Endothelial cell of umbilical vein (primary cell): ENCODE results near the gene AMZ1. TPM values are rescaled to one million over a fixed set of nuclear protein-coding genes. Genes with fewer than 3 reads are reported as not detected.

Experiments
- BruUV-seq: library from RNA; stranded (reverse); fragments of 400-500 nt; replicated peaks from 2 replicates; lab custom pipeline; 2021; lab: Mats Ljungman, UMichigan
- CTCF ChIA-PET: fragments of 300-600, 350-600 bp; sonication (Branson Sonifier 250); formaldehyde crosslinking; loops from one replicate; lab custom pipeline; 2021; ENCODE audit warnings: antibody characterized with exemption, inconsistent platforms; lab: Charles Lee
- POLR2A ChIA-PET: fragments of 300-600, 350-600 bp; sonication (Branson Sonifier 250); formaldehyde crosslinking; loops from one replicate; lab custom pipeline; 2021; ENCODE audit warnings: antibody characterized with exemption, inconsistent platforms; lab: Charles Lee
- DNase-seq: peaks from one replicate; pipeline ENCODE4 v3.0.0-alpha.2; 2011; ENCODE audit warnings: low read depth, low spot score
- FAIRE-seq: peaks from 2 replicates; lab custom pipeline; 2011; peaks lifted over from hg19 to GRCh38; lab: Jason Lieb, UNC
- H2AFZ ChIP-seq: 2 replicates; pipeline ENCODE4 v1.6.0; 2012; ENCODE audit warnings: low read depth, low read length, control low read depth, inconsistent platforms
- H3K27ac ChIP-seq: 2 replicates; pipeline ENCODE4 v1.5.1; 2011; ENCODE audit warnings: low read depth, mild to moderate bottlenecking, control low read depth, low read length, moderate library complexity; ENCODE audit not compliant: insufficient read depth
- H3K27me3 ChIP-seq, 2 experiments: 2 replicates each; pipeline versions ENCODE4 v1.6.0 to v1.6.1; 2011; ENCODE audit warnings: low read length in 2 of 2, mixed read lengths in 1 of 2; ENCODE audit not compliant: control insufficient read depth in 2 of 2, insufficient read depth in 2 of 2
- H3K36me3 ChIP-seq, 2 experiments: 2 replicates in 1 of 2; 3 replicates in 1 of 2; pipeline ENCODE4 v1.5.1; 2011; ENCODE audit warnings: low read length in 2 of 2, mild to moderate bottlenecking in 1 of 2, moderate library complexity in 1 of 2; ENCODE audit not compliant: control insufficient read depth in 2 of 2, insufficient read depth in 2 of 2; ENCODE audit errors: extremely low read depth in 1 of 2
- H3K4me1 ChIP-seq: 3 replicates; pipeline ENCODE4 v1.5.1; 2011; ENCODE audit warnings: mild to moderate bottlenecking, low read length; ENCODE audit not compliant: control insufficient read depth, insufficient read depth; ENCODE audit errors: extremely low read depth
- H3K4me2 ChIP-seq: 2 replicates; pipeline ENCODE4 v1.6.1; 2011; ENCODE audit warnings: low read length, control low read depth, mixed read lengths; ENCODE audit not compliant: insufficient read depth
- H3K4me3 ChIP-seq, 3 experiments: fragments of 200-600 bp in 1 of 3; sonication (generic), shearing (Covaris generic) in 1 of 3; replicated peaks in 1 of 3; 2 replicates each; pipeline ENCODE4 v1.5.1; 2011 to 2016; ENCODE audit warnings: control low read depth in 3 of 3, low read length in 3 of 3, mild to moderate bottlenecking in 2 of 3, inconsistent platforms in 1 of 3, low read depth in 1 of 3, moderate library complexity in 1 of 3; ENCODE audit not compliant: insufficient read depth in 1 of 3
- H3K79me2 ChIP-seq: 2 replicates; pipeline ENCODE4 v1.6.0; 2012; ENCODE audit warnings: low read length, inconsistent platforms; ENCODE audit not compliant: control insufficient read depth, insufficient read depth
- H3K9ac ChIP-seq: replicated peaks from 2 replicates; pipeline ENCODE3; 2011; ENCODE audit warnings: low read length, control low read depth; ENCODE audit not compliant: insufficient read depth; ENCODE audit errors: extremely low read depth
- H3K9me1 ChIP-seq: replicated peaks from 3 replicates; pipeline ENCODE4 v1.6.0; 2011; ENCODE audit warnings: mild to moderate bottlenecking, low read length; ENCODE audit not compliant: control insufficient read depth, insufficient read depth; ENCODE audit errors: extremely low read depth
- H3K9me3 ChIP-seq: replicated peaks from 2 replicates; pipeline ENCODE4 v1.5.1; 2012; ENCODE audit warnings: low read length, inconsistent platforms; ENCODE audit not compliant: control insufficient read depth, insufficient read depth
- H4K20me1 ChIP-seq: replicated peaks from 2 replicates; pipeline ENCODE3; 2011; ENCODE audit warnings: mild to moderate bottlenecking, low read length; ENCODE audit not compliant: control insufficient read depth, insufficient read depth; ENCODE audit errors: extremely low read depth
- EZH2 ChIP-seq: IDR thresholded peaks from 2 replicates; pipeline ENCODE4 v1.6.1; 2012; ENCODE audit warnings: borderline replicate concordance, low read depth, mild to moderate bottlenecking, moderate library complexity, low read length, inconsistent platforms; ENCODE audit not compliant: severe bottlenecking
- FOS ChIP-seq: IDR thresholded peaks from 2 replicates; pipeline ENCODE4 v1.6.1; 2011; ENCODE audit warnings: mild to moderate bottlenecking, low read length, moderate library complexity, borderline replicate concordance; ENCODE audit not compliant: insufficient read depth
- MYC ChIP-seq: IDR thresholded peaks from one replicate; pipeline ENCODE4 v1.6.1; 2011; ENCODE audit warnings: mild to moderate bottlenecking, low read depth, low read length
- POLR2A ChIP-seq: IDR thresholded peaks from 2 replicates; pipeline ENCODE4 v1.6.1; 2012; ENCODE audit warnings: low read depth, mild to moderate bottlenecking, control low read depth, low read length
- POLR2AphosphoS5 ChIP-seq: IDR thresholded peaks from 2 replicates; pipeline ENCODE4 v1.6.1; 2012; ENCODE audit warnings: low read depth, mild to moderate bottlenecking, control low read depth, low read length, moderate library complexity; ENCODE audit not compliant: insufficient read depth
- dilution Hi-C: fragments of 300-500 bp; cut with MboI; formaldehyde crosslinking; loops from one replicate; pipeline ENCODE4 v1.15.0; 2019; ENCODE audit warnings: low sequenced_read_pairs; ENCODE audit not compliant: extremely low pct_ligation_motif_present
- intact Hi-C: fragments of 100-400 bp; cut with micrococcal nuclease; formaldehyde crosslinking; loops from one replicate; pipeline ENCODE4 v1.10.0; 2022
- polyA plus RNA-seq, 4 experiments: library from polyadenylated mRNA; depleted of rRNA in 3 of 4; stranded (reverse) in 3 of 4; unstranded in 1 of 4; fragments of >200 nt; gene quantifications; 2 replicates each; pipeline versions ENCODE4 v1.2.1 to v1.2.3, GENCODE V29; 2011 to 2012; ENCODE audit warnings: missing spikeins in 1 of 4
- total RNA-seq: library from RNA; stranded (reverse); gene quantifications from 2 replicates; pipeline ENCODE4 v1.2.3, GENCODE V29; 2021
- TF ChIP-seq, protein P1 (sequence below), 2 donors: IDR thresholded peaks; 1 replicate in 1 of 2; 2 replicates in 1 of 2; pipeline ENCODE4 v1.5.1; 2011; ENCODE audit warnings: low read length in 2 of 2, mild to moderate bottlenecking in 2 of 2, moderate library complexity in 2 of 2, control low read depth in 1 of 2, inconsistent platforms in 1 of 2, low read depth in 1 of 2; ENCODE audit not compliant: insufficient read depth in 1 of 2; ENCODE audit errors: extremely low read depth in 1 of 2
- TF ChIP-seq, protein P2 (sequence below): IDR thresholded peaks from 2 replicates; pipeline ENCODE4 v1.6.1; 2011; ENCODE audit not compliant: insufficient read depth, insufficient read length

The AMZ1 gene
- total and polyA plus RNA-seq, 2 donors (not counting 3 experiments of a cell fraction or from before 2014, with no cell fraction given) = not detected

DNA sequence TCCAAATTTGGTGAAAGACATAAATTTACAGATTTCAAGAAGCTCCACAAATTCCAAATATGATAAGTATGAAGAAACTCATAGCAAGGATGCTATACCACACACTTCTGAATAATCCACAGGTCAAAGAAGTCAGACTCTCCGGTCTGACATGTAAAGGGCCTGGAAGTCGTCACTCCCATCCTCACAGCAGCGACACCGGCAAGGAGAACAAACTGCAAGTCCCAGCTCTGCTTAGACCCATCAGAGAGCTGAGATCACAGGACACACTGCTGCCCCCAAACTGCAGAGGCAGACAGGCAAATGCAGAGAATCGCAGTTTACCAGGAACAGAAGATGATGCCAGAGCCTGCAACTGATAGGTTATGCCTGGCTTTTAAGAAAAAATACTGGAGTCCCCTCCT, 62.0 kb downstream of the AMZ1 start:
- no peaks in the 10 kb centered on the region for H3K9me3 ChIP-seq
- ChIA-PET CTCF (no interaction called here), POLR2A (no interaction called here)
- intact Hi-C loops = no loop called here
- DNase-seq = no peak
- H3K27me3 ChIP-seq = no peaks in the 10 kb centered on the region
- no peak overlapping the region for H3K27ac ChIP-seq
- no peaks in the 10 kb centered on the region for H3K4me1 ChIP-seq
- no peak overlapping the region for H3K4me2 ChIP-seq
- H3K79me2 ChIP-seq = peaks cover 9% of the 10 kb centered on the region
- no peaks in the 10 kb centered on the region for H3K36me3 ChIP-seq
- no peak overlapping the region for H3K4me3 ChIP-seq
- no peak overlapping the region for H2AFZ ChIP-seq
- no TSS peak for BruUV-seq
- H3K9me1 ChIP-seq = no peaks in the 10 kb centered on the region
- H3K9ac ChIP-seq = no peak overlapping the region
- no peaks in the 10 kb centered on the region for H4K20me1 ChIP-seq
- no peak for TF ChIP-seq POLR2A
- no peak for TF ChIP-seq MYC
- TF ChIP-seq, protein P1, sequence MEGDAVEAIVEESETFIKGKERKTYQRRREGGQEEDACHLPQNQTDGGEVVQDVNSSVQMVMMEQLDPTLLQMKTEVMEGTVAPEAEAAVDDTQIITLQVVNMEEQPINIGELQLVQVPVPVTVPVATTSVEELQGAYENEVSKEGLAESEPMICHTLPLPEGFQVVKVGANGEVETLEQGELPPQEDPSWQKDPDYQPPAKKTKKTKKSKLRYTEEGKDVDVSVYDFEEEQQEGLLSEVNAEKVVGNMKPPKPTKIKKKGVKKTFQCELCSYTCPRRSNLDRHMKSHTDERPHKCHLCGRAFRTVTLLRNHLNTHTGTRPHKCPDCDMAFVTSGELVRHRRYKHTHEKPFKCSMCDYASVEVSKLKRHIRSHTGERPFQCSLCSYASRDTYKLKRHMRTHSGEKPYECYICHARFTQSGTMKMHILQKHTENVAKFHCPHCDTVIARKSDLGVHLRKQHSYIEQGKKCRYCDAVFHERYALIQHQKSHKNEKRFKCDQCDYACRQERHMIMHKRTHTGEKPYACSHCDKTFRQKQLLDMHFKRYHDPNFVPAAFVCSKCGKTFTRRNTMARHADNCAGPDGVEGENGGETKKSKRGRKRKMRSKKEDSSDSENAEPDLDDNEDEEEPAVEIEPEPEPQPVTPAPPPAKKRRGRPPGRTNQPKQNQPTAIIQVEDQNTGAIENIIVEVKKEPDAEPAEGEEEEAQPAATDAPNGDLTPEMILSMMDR (IDR thresholded peaks at IDR 0.05; ENCODE audit: extremely low read depth in 1 of 2, insufficient read depth in 1 of 2, low read depth in 1 of 2, low read length in 2 of 2) = no peak
- no peak for FAIRE-seq
- dilution Hi-C loops = no loop called here

DNA sequence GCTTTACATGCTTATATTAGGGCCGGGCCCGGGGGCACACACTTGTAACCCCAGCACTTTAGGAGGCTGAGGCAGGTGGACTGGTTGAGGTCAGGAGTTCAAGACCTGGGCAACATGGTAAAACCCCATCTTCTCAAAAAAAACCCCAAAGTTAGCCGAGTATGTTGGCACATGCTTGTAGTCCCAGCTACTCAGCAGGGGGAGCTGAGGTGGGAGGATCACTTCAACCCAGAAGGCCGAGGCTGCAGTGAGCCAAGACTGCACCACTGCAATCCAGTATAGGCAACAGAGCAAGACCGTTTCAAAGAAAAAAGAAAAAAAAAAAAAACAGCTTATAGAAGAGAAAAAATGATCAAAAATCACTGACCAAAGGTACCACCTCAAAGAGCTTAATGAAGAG, 63.1 kb downstream of the AMZ1 start:
- POLR2A ChIA-PET = no interaction called here
- Histone ChIP-seq H3K9me1 (no peaks in the 10 kb centered on the region), H3K9ac (no peak overlapping the region), H3K27ac (no peak overlapping the region), H3K9me3 (no peaks in the 10 kb centered on the region), H3K4me3 (no peak overlapping the region), H2AFZ (no peak overlapping the region), H3K27me3 (no peaks in the 10 kb centered on the region), H3K4me1 (no peaks in the 10 kb centered on the region), H3K36me3 (no peaks in the 10 kb centered on the region), H3K4me2 (no peak overlapping the region), H4K20me1 (no peaks in the 10 kb centered on the region), H3K79me2 (peaks cover 9% of the 10 kb centered on the region)
- DNase-seq = no peak
- BruUV-seq = no TSS peak
- CTCF ChIA-PET = no interaction called here
- TF ChIP-seq POLR2AphosphoS5 (no peak), EZH2 (no peak), POLR2A (no peak), FOS (no peak)
- TF ChIP-seq, protein P1 (IDR thresholded peaks at IDR 0.05; ENCODE audit: extremely low read depth in 1 of 2, insufficient read depth in 1 of 2, low read depth in 1 of 2, low read length in 2 of 2) = no peak
- TF ChIP-seq, protein P2, sequence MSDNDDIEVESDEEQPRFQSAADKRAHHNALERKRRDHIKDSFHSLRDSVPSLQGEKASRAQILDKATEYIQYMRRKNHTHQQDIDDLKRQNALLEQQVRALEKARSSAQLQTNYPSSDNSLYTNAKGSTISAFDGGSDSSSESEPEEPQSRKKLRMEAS = no peak
- dilution Hi-C loops (no loop called here), intact Hi-C loops (no loop called here)
- FAIRE-seq = no peak
